Esophagus muscularis mucosa (tissue), 4 donors: Measurements from ENCODE around the gene HSPB9. TPM values are rescaled to one million over a fixed set of nuclear protein-coding genes. Genes with fewer than 3 reads are reported as not detected.

ENCODE experiments used
- DNase-seq: peaks from one replicate; pipeline ENCODE4 v3.0.0-alpha.2; 2017; ENCODE audit errors: extremely low spot score
- H3K27ac ChIP-seq, 4 donors: fragments of 200-600 bp; sonication (generic); replicated peaks in 1 of 4; 1 replicate in 3 of 4; 2 replicates in 1 of 4; pipeline ENCODE4 v1.5.1; 2016 to 2019; ENCODE audit warnings: mild to moderate bottlenecking in 1 of 4
- H3K27me3 ChIP-seq, 4 donors: fragments of 200-600 bp; sonication (generic); one replicate each; pipeline versions ENCODE4 v1.5.1 to v1.6.0; 2016 to 2019
- H3K36me3 ChIP-seq, 4 donors: fragments of 200-600 bp; sonication (generic); one replicate each; pipeline ENCODE4 v1.5.1; 2016 to 2019
- H3K4me1 ChIP-seq, 4 donors: fragments of 200-600 bp; sonication (generic); one replicate each; pipeline ENCODE4 v1.5.1; 2016 to 2019
- H3K4me3 ChIP-seq, 4 donors: fragments of 200-600 bp; sonication (generic); 1 replicate in 2 of 4; 2 replicates in 2 of 4; pipeline ENCODE4 v1.5.1; 2016 to 2019; ENCODE audit warnings: mild to moderate bottlenecking in 4 of 4, moderate library complexity in 1 of 4
- H3K9me3 ChIP-seq, 4 donors: fragments of 200-600 bp; sonication (generic); 1 replicate in 3 of 4; 2 replicates in 1 of 4; pipeline ENCODE4 v1.5.1; 2016 to 2019
- EP300 ChIP-seq: sonication (generic); formaldehyde crosslinking; IDR thresholded peaks from one replicate; pipeline ENCODE4 v1.6.1; 2017; ENCODE audit warnings: antibody characterized with exemption
- POLR2A ChIP-seq: fragments of 450-650 bp; IDR thresholded peaks from one replicate; pipeline ENCODE4 v1.6.1; 2017; ENCODE audit warnings: antibody characterized with exemption, moderate library complexity, mild to moderate bottlenecking, low read depth
- POLR2AphosphoS5 ChIP-seq, 2 donors: sonication (generic); formaldehyde crosslinking; IDR thresholded peaks; one replicate each; pipeline ENCODE4 v1.6.1; 2017; ENCODE audit warnings: antibody characterized with exemption in 2 of 2
- WGBS: methylation state at CpG from one replicate; pipeline ENCODE4 v1.1.5; 2018; 5-methylcytosine and 5-hydroxymethylcytosine counted together
- intact Hi-C: fragments of 100-400 bp; cut with DNase I; formaldehyde crosslinking; loops from one replicate; pipeline ENCODE4 v1.15.1; 2023
- total RNA-seq, 4 donors: library from RNA; depleted of rRNA; stranded (reverse); fragments of >200 nt; gene quantifications; one replicate each; pipeline versions ENCODE4 v1.1.0 to v1.2.1, GENCODE V29; 2016
- TF ChIP-seq, protein P1 (sequence below), 3 experiments: fragments of 200-600 bp in 2 of 3; fragments of 450-650 bp in 1 of 3; sonication (generic) in 2 of 3; IDR thresholded peaks; one replicate each; pipeline ENCODE4 v1.5.1; 2017 to 2019; ENCODE audit warnings: antibody characterized with exemption in 3 of 3, mild to moderate bottlenecking in 2 of 3, moderate library complexity in 1 of 3

The HSPB9 gene
- total RNA-seq, 4 donors from 2014 or later = 0.26 to 0.42 TPM; not detected in 2

DNA sequence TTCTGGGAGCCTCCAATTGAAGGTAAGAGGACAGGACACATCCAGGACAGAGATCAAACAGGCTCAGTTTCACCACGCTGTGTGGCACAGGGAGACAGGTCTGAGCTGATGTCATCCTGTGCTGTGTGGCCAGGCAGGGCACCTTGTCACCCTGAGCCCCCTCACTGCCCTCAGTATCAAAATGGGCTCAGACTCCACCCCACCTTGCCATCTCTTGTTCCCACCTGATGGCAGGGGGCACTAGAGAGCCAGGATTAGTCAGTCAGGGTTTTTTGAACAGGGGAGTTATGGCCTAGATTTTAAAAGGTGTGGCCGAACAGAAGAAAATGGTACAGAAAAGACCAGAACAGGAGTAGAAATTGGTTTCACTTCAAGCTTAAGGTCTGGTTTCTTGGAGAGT lies 4.1 kb upstream of the HSPB9 start:
- peaks cover 23 to 55% (median 44%) of the 10 kb centered on the region in 4 donors for H3K4me1 ChIP-seq

DNA sequence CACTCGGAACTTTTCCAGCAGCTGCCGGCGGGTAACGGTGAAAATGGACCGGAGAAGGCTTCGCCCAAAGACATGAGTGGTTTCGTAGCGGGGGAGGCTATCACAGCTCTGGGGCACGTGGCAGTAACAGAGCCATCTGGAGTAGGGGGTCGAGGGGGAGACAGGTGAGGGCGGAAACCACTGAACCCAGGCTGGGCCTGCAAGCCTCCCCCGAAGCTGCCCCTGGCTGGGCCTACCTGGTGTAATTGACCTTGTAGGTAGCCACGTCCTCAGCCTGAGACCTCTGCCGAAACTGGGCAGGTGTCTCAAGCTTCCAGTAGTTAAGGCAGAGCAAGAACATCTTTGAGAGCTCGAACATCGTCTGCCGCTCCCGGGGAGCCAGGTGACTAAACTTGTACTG lies 3.3 kb upstream of the HSPB9 start:
- H3K4me3 ChIP-seq = no peak overlapping the region
- 91% methylated on average over 18 of the region's 18 CpGs for WGBS
- H3K9me3 ChIP-seq = no peaks in the 10 kb centered on the region
- peaks cover 23 to 52% (median 41%) of the 10 kb centered on the region in 4 donors for H3K4me1 ChIP-seq
- intact Hi-C loops = loop anchor here (5.0 kb wide), 2 partner anchors 52 to 152 kb away; partner anchors contain the start of gene CNP
- DNase-seq = no peak
- TF ChIP-seq, protein P1, sequence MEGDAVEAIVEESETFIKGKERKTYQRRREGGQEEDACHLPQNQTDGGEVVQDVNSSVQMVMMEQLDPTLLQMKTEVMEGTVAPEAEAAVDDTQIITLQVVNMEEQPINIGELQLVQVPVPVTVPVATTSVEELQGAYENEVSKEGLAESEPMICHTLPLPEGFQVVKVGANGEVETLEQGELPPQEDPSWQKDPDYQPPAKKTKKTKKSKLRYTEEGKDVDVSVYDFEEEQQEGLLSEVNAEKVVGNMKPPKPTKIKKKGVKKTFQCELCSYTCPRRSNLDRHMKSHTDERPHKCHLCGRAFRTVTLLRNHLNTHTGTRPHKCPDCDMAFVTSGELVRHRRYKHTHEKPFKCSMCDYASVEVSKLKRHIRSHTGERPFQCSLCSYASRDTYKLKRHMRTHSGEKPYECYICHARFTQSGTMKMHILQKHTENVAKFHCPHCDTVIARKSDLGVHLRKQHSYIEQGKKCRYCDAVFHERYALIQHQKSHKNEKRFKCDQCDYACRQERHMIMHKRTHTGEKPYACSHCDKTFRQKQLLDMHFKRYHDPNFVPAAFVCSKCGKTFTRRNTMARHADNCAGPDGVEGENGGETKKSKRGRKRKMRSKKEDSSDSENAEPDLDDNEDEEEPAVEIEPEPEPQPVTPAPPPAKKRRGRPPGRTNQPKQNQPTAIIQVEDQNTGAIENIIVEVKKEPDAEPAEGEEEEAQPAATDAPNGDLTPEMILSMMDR (IDR thresholded peaks at IDR 0.05) = no peak
- TF ChIP-seq EP300 = no peak
- TF ChIP-seq POLR2A = no peak
- no peak for TF ChIP-seq POLR2AphosphoS5 (IDR thresholded peaks at IDR 0.05)
- H3K36me3 ChIP-seq = peaks cover 0 to 47% (median 30%) of the 10 kb centered on the region in 4 donors
- H3K27ac ChIP-seq = no peak overlapping the region
- no peaks in the 10 kb centered on the region for H3K27me3 ChIP-seq

More for the DNA sequence above, 4.1 kb upstream of the HSPB9 start:
- Histone ChIP-seq H3K27ac (no peak overlapping the region), H3K9me3 (no peaks in the 10 kb centered on the region), H3K27me3 (no peaks in the 10 kb centered on the region), H3K36me3 (peaks cover 0 to 55% (median 37%) of the 10 kb centered on the region in 4 donors), H3K4me3 (no peak overlapping the region)
- WGBS = 83% methylated on average over 2 of the region's 2 CpGs
- no peak for TF ChIP-seq POLR2A
- TF ChIP-seq, protein P1 (IDR thresholded peaks at IDR 0.05) = peak in 1 of 3 experiments; percentile 36
- intact Hi-C loops = loop anchor here (5.0 kb wide), 2 partner anchors 51 to 151 kb away; partner anchors contain the start of gene CNP
- no peak for DNase-seq

DNA sequence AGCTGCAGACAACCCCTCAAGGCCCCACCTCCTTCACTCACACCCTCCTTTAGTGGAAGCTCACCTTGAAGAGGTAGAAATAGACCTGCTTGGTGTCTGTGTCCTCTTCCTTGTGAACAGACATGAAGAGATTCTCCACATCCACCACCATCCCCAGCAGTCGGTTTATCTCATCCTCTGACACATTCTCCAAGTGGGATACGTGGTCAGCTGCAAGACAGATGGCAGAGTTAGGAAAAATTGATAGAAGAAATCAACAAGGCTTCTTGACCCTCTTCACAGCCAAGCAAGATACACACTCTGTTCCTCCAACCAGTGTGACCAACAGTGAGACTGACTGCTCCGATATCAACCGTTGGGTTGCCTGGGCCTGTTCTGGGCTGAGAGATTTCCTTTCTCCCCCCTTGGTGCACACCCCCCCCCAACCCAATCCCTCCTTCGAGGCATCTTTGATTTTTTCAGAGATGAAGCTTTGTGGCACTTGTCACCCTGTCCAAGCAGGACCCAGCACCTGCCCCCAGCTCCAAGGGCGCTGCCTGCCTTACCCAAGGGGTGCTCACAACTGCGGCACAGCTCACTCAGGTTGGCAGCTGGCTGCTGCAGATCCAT lies 2.3 kb upstream of the HSPB9 start:
- H3K27me3 ChIP-seq = no peaks in the 10 kb centered on the region
- DNase-seq = no peak
- intact Hi-C loops = no loop called here
- no peak for TF ChIP-seq POLR2A
- no peak for TF ChIP-seq POLR2AphosphoS5 (IDR thresholded peaks at IDR 0.05)
- TF ChIP-seq, protein P1 (IDR thresholded peaks at IDR 0.05) = no peak
- TF ChIP-seq EP300 = no peak
- H3K9me3 ChIP-seq = no peaks in the 10 kb centered on the region
- H3K4me3 ChIP-seq = peak overlapping the region; percentile 68 to 89 (median 80)
- peak overlapping the region in 1 of 4 donors; percentile 52 for H3K27ac ChIP-seq
- H3K4me1 ChIP-seq = peaks cover 23 to 52% (median 41%) of the 10 kb centered on the region in 4 donors
- 34% methylated on average over 4 of the region's 7 CpGs for WGBS
- peaks cover 4 to 47% (median 29%) of the 10 kb centered on the region in 4 donors for H3K36me3 ChIP-seq

DNA sequence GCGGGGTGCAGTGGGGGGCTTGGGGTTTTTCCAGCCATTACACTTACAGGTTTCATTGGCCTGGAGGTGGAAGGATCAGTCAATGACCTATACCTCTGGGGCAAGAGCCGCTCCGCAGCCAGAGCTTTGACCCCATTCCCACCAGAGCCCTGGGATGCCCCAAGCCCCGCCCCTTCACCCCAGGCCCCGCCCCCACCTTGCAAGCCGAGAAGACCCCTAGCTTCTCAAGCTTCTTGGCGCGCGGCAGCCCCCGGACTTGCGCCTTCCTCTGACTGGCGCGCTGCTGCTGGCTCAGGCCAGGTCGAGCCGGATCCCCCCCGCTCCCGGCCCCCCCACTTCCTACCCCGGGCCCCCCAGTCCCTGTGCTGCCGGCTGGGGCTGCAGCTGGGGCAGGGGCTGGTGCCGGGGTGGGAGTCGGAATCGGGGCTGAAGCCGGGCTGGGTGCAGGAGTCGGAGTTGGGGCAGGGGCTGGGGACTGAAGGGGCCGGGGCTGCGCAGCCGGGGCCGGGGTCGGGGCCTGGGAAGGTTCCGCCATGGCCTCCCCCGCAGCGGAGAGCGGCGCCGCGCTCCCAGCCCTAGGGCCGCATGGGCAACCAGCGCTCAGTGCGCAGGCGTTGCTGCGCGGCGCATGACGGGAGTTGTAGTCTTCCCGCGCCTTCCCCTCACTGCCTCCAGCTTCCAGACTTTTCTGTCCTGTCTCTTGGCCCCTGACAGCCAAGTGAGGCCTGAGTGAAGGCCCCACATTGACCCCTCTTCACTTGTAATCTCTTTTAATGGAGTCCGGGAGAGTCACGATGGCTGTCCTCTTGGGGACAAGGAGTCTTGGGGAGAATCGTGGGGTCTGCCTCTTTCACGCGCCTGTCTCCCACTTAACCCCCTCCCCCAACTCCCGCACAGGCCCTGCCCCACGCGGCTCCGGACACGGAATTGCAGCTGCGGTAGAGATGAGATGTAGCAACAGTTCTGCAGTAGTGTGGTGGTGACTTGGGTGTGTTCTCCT lies 1.5 kb upstream of the HSPB9 start, which contains the start of gene KAT2A:
Gene KAT2A (minus strand): TSS at position 598 of the 1,000 bp plus-strand sequence. CDS start 63 bp downstream, at position 535.
- peak within 1 kb of the TSS; percentile 68 to 89 (median 80) for H3K4me3 ChIP-seq
- WGBS = 11% methylated on average over 26 of the region's 57 CpGs
- peak within 1 kb of the TSS; percentile 52 to 63 (median 56) for H3K27ac ChIP-seq
- H3K4me1 ChIP-seq = peaks cover 23 to 52% (median 41%) of the 10 kb centered on the region in 4 donors
- H3K36me3 ChIP-seq = peaks cover 12 to 47% (median 33%) of the 10 kb centered on the region in 4 donors
- TF ChIP-seq POLR2AphosphoS5 (IDR thresholded peaks at IDR 0.05) = peak; percentile 84 to 92
- TF ChIP-seq, protein P1 (IDR thresholded peaks at IDR 0.05) = no peak
- DNase-seq = no peak
- H3K27me3 ChIP-seq = no peaks in the 10 kb centered on the region
- H3K9me3 ChIP-seq = no peaks in the 10 kb centered on the region
- intact Hi-C loops = no loop called here
